Measurements from ENCODE around the gene STAT6. TPM values are rescaled to one million over a fixed set of nuclear protein-coding genes. Genes with fewer than 3 reads are reported as not detected.

The STAT6 gene
- total and polyA plus RNA-seq, 4 donors = 99.8 to 382 (median 229) TPM

GRCh38 chr12:57156701-57157403, 45.7 kb upstream of the STAT6 start:
- Histone ChIP-seq H3K27me3 (ENCODE audit: control insufficient read depth in 1 of 2, insufficient read depth in 2 of 2, low read length in 1 of 2) (no peaks in the 10 kb centered on the region), H3K27ac (ENCODE audit: low read depth in 1 of 2, low read length in 2 of 2) (no peak overlapping the region), H3K4me1 (ENCODE audit: control insufficient read depth in 1 of 2, insufficient read depth in 2 of 2, low read length in 2 of 2) (peaks cover 0 to 8% of the 10 kb centered on the region in 2 donors), H3K9me3 (ENCODE audit: control insufficient read depth, low read length) (no peaks in the 10 kb centered on the region), H3K4me3 (ENCODE audit: low read length in 2 of 2) (no peak overlapping the region), H3K36me3 (ENCODE audit: control insufficient read depth in 1 of 2, insufficient read depth in 2 of 2, low read length in 1 of 2) (peaks cover 10 to 21% of the 10 kb centered on the region in 2 donors)
- ATAC-seq (ENCODE audit: low FRiP score) (no peak), DNase-seq (peak in 1 of 2 donors; percentile 80)
- WGBS, 2 donors = 80 to 82% methylated on average over 16 of the region's 16 CpGs
- intact Hi-C loops (cut with DNase I) = no loop called here

- H3K4me1 ChIP-seq (ENCODE audit: control insufficient read depth in 1 of 2, insufficient read depth in 2 of 2, low read length in 2 of 2) = peaks cover 0 to 8% of the 10 kb centered on the region in 2 donors
- DNase-seq = no peak
- no peak overlapping the region for H3K27ac ChIP-seq (ENCODE audit: low read depth in 1 of 2, low read length in 2 of 2)
- no peak for ATAC-seq (ENCODE audit: low FRiP score)
- H3K27me3 ChIP-seq (ENCODE audit: control insufficient read depth in 1 of 2, insufficient read depth in 2 of 2, low read length in 1 of 2) = no peaks in the 10 kb centered on the region
- no peak overlapping the region for H3K4me3 ChIP-seq (ENCODE audit: low read length in 2 of 2)
- 88 to 93% methylated on average over 5 of the region's 5 CpGs for WGBS, 2 donors
- no peaks in the 10 kb centered on the region for H3K9me3 ChIP-seq (ENCODE audit: control insufficient read depth, low read length)
- intact Hi-C loops (cut with DNase I) = no loop called here
- H3K36me3 ChIP-seq (ENCODE audit: control insufficient read depth in 1 of 2, insufficient read depth in 2 of 2, low read length in 1 of 2) = peaks cover 0 to 10% of the 10 kb centered on the region in 2 donors
Observed at GRCh38 chr12:57154804-57155434, 43.8 kb upstream of the STAT6 start.

GRCh38 chr12:57154076-57154475, 42.9 kb upstream of the STAT6 start:
- no peaks in the 10 kb centered on the region for H3K9me3 ChIP-seq (ENCODE audit: control insufficient read depth, low read length)
- H3K27ac ChIP-seq (ENCODE audit: low read depth in 1 of 2, low read length in 2 of 2) = no peak overlapping the region
- H3K36me3 ChIP-seq (ENCODE audit: control insufficient read depth in 1 of 2, insufficient read depth in 2 of 2, low read length in 1 of 2) = peaks cover 0 to 10% of the 10 kb centered on the region in 2 donors
- DNase-seq (no peak), ATAC-seq (ENCODE audit: low FRiP score) (no peak)
- no peaks in the 10 kb centered on the region for H3K27me3 ChIP-seq (ENCODE audit: control insufficient read depth in 1 of 2, insufficient read depth in 2 of 2, low read length in 1 of 2)
- H3K4me3 ChIP-seq (ENCODE audit: low read length in 2 of 2) = no peak overlapping the region
- WGBS, 2 donors = 90% methylated on average over 6 of the region's 6 CpGs
- peaks cover 0 to 8% of the 10 kb centered on the region in 2 donors for H3K4me1 ChIP-seq (ENCODE audit: control insufficient read depth in 1 of 2, insufficient read depth in 2 of 2, low read length in 2 of 2)
- intact Hi-C loops (cut with DNase I) = no loop called here

GRCh38 chr12:57153415-57153997, 42.3 kb upstream of the STAT6 start:
- Histone ChIP-seq H3K4me3 (ENCODE audit: low read length in 2 of 2) (no peak overlapping the region), H3K9me3 (ENCODE audit: control insufficient read depth, low read length) (no peaks in the 10 kb centered on the region), H3K27me3 (ENCODE audit: control insufficient read depth in 1 of 2, insufficient read depth in 2 of 2, low read length in 1 of 2) (no peaks in the 10 kb centered on the region), H3K4me1 (ENCODE audit: control insufficient read depth in 1 of 2, insufficient read depth in 2 of 2, low read length in 2 of 2) (peaks cover 0 to 8% of the 10 kb centered on the region in 2 donors), H3K27ac (ENCODE audit: low read depth in 1 of 2, low read length in 2 of 2) (peak overlapping the region; percentile 71 to 91), H3K36me3 (ENCODE audit: control insufficient read depth in 1 of 2, insufficient read depth in 2 of 2, low read length in 1 of 2) (peaks cover 0 to 10% of the 10 kb centered on the region in 2 donors)
- WGBS, 2 donors = 80 to 82% methylated on average over 1 of the region's 1 CpG
- intact Hi-C loops (cut with DNase I) = loop anchor here in 1 of 2 donors (2.0 kb wide), 1 partner anchor 21 kb away; no protein-coding TSS in a partner anchor
- DNase-seq = no peak
- no peak for ATAC-seq (ENCODE audit: low FRiP score)

GRCh38 chr12:57152639-57153038, 41.5 kb upstream of the STAT6 start:
- Histone ChIP-seq H3K4me3 (ENCODE audit: low read length in 2 of 2) (no peak overlapping the region), H3K4me1 (ENCODE audit: control insufficient read depth in 1 of 2, insufficient read depth in 2 of 2, low read length in 2 of 2) (peaks cover 0 to 8% of the 10 kb centered on the region in 2 donors), H3K27me3 (ENCODE audit: control insufficient read depth in 1 of 2, insufficient read depth in 2 of 2, low read length in 1 of 2) (no peaks in the 10 kb centered on the region), H3K9me3 (ENCODE audit: control insufficient read depth, low read length) (no peaks in the 10 kb centered on the region), H3K27ac (ENCODE audit: low read depth in 1 of 2, low read length in 2 of 2) (peak overlapping the region; percentile 54 to 91), H3K36me3 (ENCODE audit: control insufficient read depth in 1 of 2, insufficient read depth in 2 of 2, low read length in 1 of 2) (peaks cover 0 to 10% of the 10 kb centered on the region in 2 donors)
- WGBS, 2 donors = 9 to 11% methylated on average over 4 of the region's 4 CpGs
- intact Hi-C loops (cut with DNase I) = loop anchor here in 1 of 2 donors (2.0 kb wide), 1 partner anchor 22 kb away; no protein-coding TSS in a partner anchor
- peak in 1 of 2 donors; percentile 82 for DNase-seq
- peak; percentile 45 for ATAC-seq (ENCODE audit: low FRiP score)

- intact Hi-C loops (cut with DNase I) = loop anchor here in 1 of 2 donors (2.0 kb wide), 1 partner anchor 23 kb away; no protein-coding TSS in a partner anchor
- H3K27ac ChIP-seq (ENCODE audit: low read depth in 1 of 2, low read length in 2 of 2) = peak overlapping the region; percentile 54 to 91
- ATAC-seq (ENCODE audit: low FRiP score) (no peak), DNase-seq (peak in 1 of 2 donors; percentile 86)
- H3K36me3 ChIP-seq (ENCODE audit: control insufficient read depth in 1 of 2, insufficient read depth in 2 of 2, low read length in 1 of 2) = peaks cover 0 to 10% of the 10 kb centered on the region in 2 donors
- no peak overlapping the region for H3K4me3 ChIP-seq (ENCODE audit: low read length in 2 of 2)
- WGBS, 2 donors = 2 to 7% methylated on average over 17 of the region's 17 CpGs
- no peaks in the 10 kb centered on the region for H3K9me3 ChIP-seq (ENCODE audit: control insufficient read depth, low read length)
- no peaks in the 10 kb centered on the region for H3K27me3 ChIP-seq (ENCODE audit: control insufficient read depth in 1 of 2, insufficient read depth in 2 of 2, low read length in 1 of 2)
- peaks cover 0 to 8% of the 10 kb centered on the region in 2 donors for H3K4me1 ChIP-seq (ENCODE audit: control insufficient read depth in 1 of 2, insufficient read depth in 2 of 2, low read length in 2 of 2)
Observed at GRCh38 chr12:57151741-57152630, 40.8 kb upstream of the STAT6 start.

GRCh38 chr12:57150400-57151000, 39.3 kb upstream of the STAT6 start:
- Histone ChIP-seq H3K4me3 (ENCODE audit: low read length in 2 of 2) (no peak overlapping the region), H3K36me3 (ENCODE audit: control insufficient read depth in 1 of 2, insufficient read depth in 2 of 2, low read length in 1 of 2) (peaks cover 0 to 4% of the 10 kb centered on the region in 2 donors), H3K27me3 (ENCODE audit: control insufficient read depth in 1 of 2, insufficient read depth in 2 of 2, low read length in 1 of 2) (no peaks in the 10 kb centered on the region), H3K27ac (ENCODE audit: low read depth in 1 of 2, low read length in 2 of 2) (peak overlapping the region in 1 of 2 donors; percentile 91), H3K4me1 (ENCODE audit: control insufficient read depth in 1 of 2, insufficient read depth in 2 of 2, low read length in 2 of 2) (peaks cover 0 to 8% of the 10 kb centered on the region in 2 donors), H3K9me3 (ENCODE audit: control insufficient read depth, low read length) (no peaks in the 10 kb centered on the region)
- no peak for DNase-seq
- intact Hi-C loops (cut with DNase I) = no loop called here
- WGBS, 2 donors = 89 to 93% methylated on average over 6 of the region's 6 CpGs
- ATAC-seq (ENCODE audit: low FRiP score) = no peak

All from aorta (tissue), 5 donors.